Peyer's patch (tissue), 4 donors: ENCODE measurements around the gene C1QL3.

Experiments
- CTCF ChIP-seq, 6 experiments: fragments of 450-650 bp in 4 of 6; fragments of 200-600 bp in 2 of 6; sonication (generic) in 1 of 6; IDR thresholded peaks; one replicate each; pipeline ENCODE4 v1.5.1; 2017 to 2019; ENCODE audit warnings: antibody characterized with exemption in 6 of 6, mild to moderate bottlenecking in 3 of 6, moderate library complexity in 1 of 6
- POLR2A ChIP-seq, 2 donors: fragments of 450-650 bp; IDR thresholded peaks; one replicate each; pipeline ENCODE4 v1.5.1; 2017; ENCODE audit warnings: antibody characterized with exemption in 2 of 2, mild to moderate bottlenecking in 2 of 2, moderate library complexity in 2 of 2

- TF ChIP-seq CTCF (IDR thresholded peaks at IDR 0.05): no peak
- TF ChIP-seq POLR2A (IDR thresholded peaks at IDR 0.05): no peak
Measured at GRCh38 chr10:16527452-16527851, 5.8 kb upstream of the C1QL3 start.
